Fibroblast of lung (primary cell): Measurements from ENCODE around the gene WDR83. TPM values are rescaled to one million over a fixed set of nuclear protein-coding genes. Genes with fewer than 3 reads are reported as not detected.
A peak's percentile ranks its signal among the peaks of the same experiment; 100 is the strongest.

Experiments used
- DNase-seq, 2 donors: peaks; one replicate each; pipeline versions ENCODE4 v3.0.0 to v3.0.0-alpha.2; 2010; ENCODE audit warnings: low read depth in 2 of 2
- H2AFZ ChIP-seq: 2 replicates; pipeline ENCODE4 v1.5.1; 2012; ENCODE audit warnings: low read length, control low read depth, inconsistent platforms
- H3K27ac ChIP-seq: 2 replicates; pipeline ENCODE4 v1.5.1; 2011; ENCODE audit warnings: low read length, control low read depth; ENCODE audit not compliant: insufficient read depth
- H3K27me3 ChIP-seq: 2 replicates; pipeline ENCODE4 v1.5.1; 2011; ENCODE audit warnings: mild to moderate bottlenecking, low read length; ENCODE audit not compliant: control insufficient read depth, insufficient read depth
- H3K36me3 ChIP-seq: 2 replicates; pipeline ENCODE4 v1.5.1; 2011; ENCODE audit warnings: low read length; ENCODE audit not compliant: control insufficient read depth, insufficient read depth
- H3K4me1 ChIP-seq: 2 replicates; pipeline ENCODE4 v1.5.1; 2011; ENCODE audit warnings: low read length; ENCODE audit not compliant: control insufficient read depth, insufficient read depth; ENCODE audit errors: extremely low read depth
- H3K4me2 ChIP-seq: 2 replicates; pipeline ENCODE4 v1.5.1; 2011; ENCODE audit warnings: low read length, control low read depth; ENCODE audit not compliant: insufficient read depth; ENCODE audit errors: extremely low read depth
- H3K4me3 ChIP-seq, 4 experiments: fragments of 200-600 bp in 1 of 4; sonication (generic) in 1 of 4; replicated peaks in 1 of 4; 2 replicates each; pipeline ENCODE4 v1.5.1; 2011 to 2016; ENCODE audit warnings: low read length in 4 of 4, low read depth in 3 of 4, mild to moderate bottlenecking in 3 of 4, control low read depth in 2 of 4, inconsistent platforms in 1 of 4, mixed read lengths in 1 of 4; ENCODE audit not compliant: insufficient read depth in 1 of 4; ENCODE audit errors: control extremely low read depth in 1 of 4
- H3K79me2 ChIP-seq: 2 replicates; pipeline ENCODE4 v1.5.1; 2012; ENCODE audit warnings: mild to moderate bottlenecking, low read length, inconsistent platforms; ENCODE audit not compliant: control insufficient read depth, insufficient read depth
- H3K9ac ChIP-seq: 2 replicates; pipeline ENCODE4 v1.5.1; 2011; ENCODE audit warnings: mild to moderate bottlenecking, low read length, control low read depth; ENCODE audit not compliant: insufficient read depth
- H3K9me3 ChIP-seq: 2 replicates; pipeline ENCODE4 v1.5.1; 2012; ENCODE audit warnings: low read depth, low read length; ENCODE audit not compliant: control insufficient read depth, insufficient read depth
- H4K20me1 ChIP-seq: 2 replicates; pipeline ENCODE4 v1.5.1; 2011; ENCODE audit warnings: low read length; ENCODE audit not compliant: control insufficient read depth, insufficient read depth; ENCODE audit errors: extremely low read depth
- CTCF ChIP-seq, 2 donors: IDR thresholded peaks in 1 of 2; conservative IDR thresholded peaks in 1 of 2; 1 replicate in 1 of 2; 2 replicates in 1 of 2; pipeline ENCODE4 v1.5.1; 2011 to 2012; ENCODE audit warnings: low read length in 2 of 2, control low read depth in 1 of 2, inconsistent platforms in 1 of 2, low read depth in 1 of 2, mild to moderate bottlenecking in 1 of 2
- EZH2 ChIP-seq: IDR thresholded peaks from 2 replicates; pipeline ENCODE4 v1.5.1; 2012; ENCODE audit warnings: low read length, control low read depth, mild to moderate bottlenecking; ENCODE audit errors: missing control alignments
- polyA plus RNA-seq, 2 donors: library from polyadenylated mRNA; depleted of rRNA in 1 of 2; stranded (reverse) in 1 of 2; unstranded in 1 of 2; fragments of >200 nt; gene quantifications; 2 replicates each; pipeline ENCODE4 v1.2.1, GENCODE V29; 2011 to 2012; ENCODE audit warnings: missing spikeins in 1 of 2
- total RNA-seq: library from RNA; depleted of rRNA; stranded (reverse); fragments of >200 nt; gene quantifications from 2 replicates; pipeline ENCODE4 v1.2.1, GENCODE V29; 2014

The WDR83 gene
- total and polyA plus RNA-seq, 2 donors (not counting 1 experiment from before 2014, with no cell fraction given): 4.1 to 11.7 TPM

GRCh38 chr19:12692960-12693359, 26.4 kb downstream of the WDR83 start:
- Histone ChIP-seq H3K79me2 (no peaks in the 10 kb centered on the region), H3K27me3 (no peaks in the 10 kb centered on the region), H3K9ac (no peak overlapping the region), H3K9me3 (no peaks in the 10 kb centered on the region), H3K4me1 (no peaks in the 10 kb centered on the region), H3K4me3 (no peak overlapping the region), H4K20me1 (no peaks in the 10 kb centered on the region), H3K36me3 (no peaks in the 10 kb centered on the region), H3K4me2 (no peak overlapping the region), H2AFZ (no peak overlapping the region), H3K27ac (no peak overlapping the region)
- TF ChIP-seq EZH2 (no peak), CTCF (conservative IDR thresholded peaks at IDR 0.05 in 1 of 2, IDR thresholded peaks at IDR 0.05 in 1 of 2; ENCODE audit: low read depth in 1 of 2, low read length in 2 of 2) (no peak)
- DNase-seq: no peak

- Histone ChIP-seq H3K9me3 (no peaks in the 10 kb centered on the region), H4K20me1 (no peaks in the 10 kb centered on the region), H2AFZ (no peak overlapping the region), H3K9ac (no peak overlapping the region), H3K4me2 (no peak overlapping the region), H3K4me3 (no peak overlapping the region), H3K4me1 (no peaks in the 10 kb centered on the region), H3K79me2 (no peaks in the 10 kb centered on the region), H3K27me3 (no peaks in the 10 kb centered on the region), H3K36me3 (peaks cover 1% of the 10 kb centered on the region), H3K27ac (no peak overlapping the region)
- no peak for TF ChIP-seq EZH2
- TF ChIP-seq CTCF (conservative IDR thresholded peaks at IDR 0.05 in 1 of 2, IDR thresholded peaks at IDR 0.05 in 1 of 2; ENCODE audit: low read depth in 1 of 2, low read length in 2 of 2): no peak
- no peak for DNase-seq
Measured at GRCh38 chr19:12694641-12695040, 28.0 kb downstream of the WDR83 start.

GRCh38 chr19:12695096-12695495, 28.5 kb downstream of the WDR83 start:
- no peak overlapping the region for H3K9ac ChIP-seq
- no peak for DNase-seq
- no peak overlapping the region for H2AFZ ChIP-seq
- no peaks in the 10 kb centered on the region for H4K20me1 ChIP-seq
- peaks cover 1% of the 10 kb centered on the region for H3K36me3 ChIP-seq
- no peak overlapping the region for H3K27ac ChIP-seq
- H3K4me3 ChIP-seq: peak overlapping the region in 2 of 4 experiments; percentile 83 to 86
- TF ChIP-seq EZH2: no peak
- no peak for TF ChIP-seq CTCF (conservative IDR thresholded peaks at IDR 0.05 in 1 of 2, IDR thresholded peaks at IDR 0.05 in 1 of 2; ENCODE audit: low read depth in 1 of 2, low read length in 2 of 2)
- no peaks in the 10 kb centered on the region for H3K79me2 ChIP-seq
- no peaks in the 10 kb centered on the region for H3K27me3 ChIP-seq
- no peak overlapping the region for H3K4me2 ChIP-seq
- no peaks in the 10 kb centered on the region for H3K4me1 ChIP-seq
- no peaks in the 10 kb centered on the region for H3K9me3 ChIP-seq
